Loucy (cell line): ENCODE data around the gene SENP2.

Experiments
- H2AFZ ChIP-seq: fragments of 200-600 bp; sonication (generic); 2 replicates; pipeline ENCODE4 v1.6.0; 2016; ENCODE audit warnings: antibody characterized with exemption, mild to moderate bottlenecking, low read length, moderate library complexity
- H3F3A ChIP-seq: fragments of 200-600 bp; 2 replicates; pipeline ENCODE4 v1.6.0; 2016; ENCODE audit warnings: antibody characterized with exemption, low read depth, mild to moderate bottlenecking
- H3K27me3 ChIP-seq: fragments of 200-600 bp; sonication (generic); 2 replicates; pipeline ENCODE4 v1.6.1; 2014; ENCODE audit warnings: low read length, mild to moderate bottlenecking; ENCODE audit not compliant: insufficient read depth, poor library complexity, severe bottlenecking
- H3K36me3 ChIP-seq: fragments of 200-600 bp; sonication (generic); 2 replicates; pipeline ENCODE4 v1.6.1; 2016; ENCODE audit warnings: low read length; ENCODE audit not compliant: insufficient read depth
- H3K4me1 ChIP-seq: fragments of 200-600 bp; sonication (generic); 2 replicates; pipeline ENCODE4 v1.5.1; 2014; ENCODE audit warnings: low read length, mild to moderate bottlenecking; ENCODE audit not compliant: insufficient read depth, poor library complexity, severe bottlenecking
- H3K4me2 ChIP-seq: fragments of 200-600 bp; sonication (generic); 2 replicates; pipeline ENCODE4 v1.6.0; 2014; ENCODE audit warnings: antibody characterized with exemption, low read length, low read depth, mild to moderate bottlenecking; ENCODE audit not compliant: poor library complexity, severe bottlenecking
- H3K4me3 ChIP-seq: fragments of 200-600 bp; sonication (generic); 2 replicates; pipeline ENCODE4 v1.5.1; 2014; ENCODE audit warnings: low read length, mild to moderate bottlenecking, mixed read lengths; ENCODE audit not compliant: poor library complexity, severe bottlenecking
- H3K79me2 ChIP-seq: fragments of 200-600 bp; sonication (generic); 2 replicates; pipeline ENCODE4 v1.6.1; 2014; ENCODE audit warnings: low read length; ENCODE audit not compliant: insufficient read depth
- H3K9ac ChIP-seq: fragments of 200-600 bp; sonication (generic); 2 replicates; pipeline ENCODE4 v1.6.0; 2014; ENCODE audit warnings: mild to moderate bottlenecking, low read depth, low read length, moderate library complexity; ENCODE audit not compliant: poor library complexity, severe bottlenecking
- H3K9me2 ChIP-seq: fragments of 200-600 bp; sonication (generic); replicated peaks from 2 replicates; pipeline ENCODE4 v1.6.1; 2016; ENCODE audit warnings: low read depth, low read length, mixed read lengths
- H3K9me3 ChIP-seq: fragments of 200-600 bp; sonication (generic); 2 replicates; pipeline ENCODE4 v1.6.1; 2014; ENCODE audit warnings: mild to moderate bottlenecking, antibody characterized with exemption, low read length, low read depth; ENCODE audit not compliant: insufficient read depth
- H4K20me1 ChIP-seq: fragments of 200-600 bp; sonication (generic); 2 replicates; pipeline ENCODE4 v1.6.0; 2014; ENCODE audit warnings: antibody characterized with exemption, low read length, mild to moderate bottlenecking; ENCODE audit not compliant: insufficient read depth, poor library complexity, severe bottlenecking
- EZH2phosphoT487 ChIP-seq: fragments of 200-600 bp; IDR thresholded peaks from 2 replicates; pipeline ENCODE4 v1.6.1; 2018; ENCODE audit warnings: antibody characterized with exemption, mild to moderate bottlenecking, moderate library complexity, borderline replicate concordance
- TF ChIP-seq, protein P1 (sequence below): fragments of 200-600 bp; sonication (generic); conservative IDR thresholded peaks from 2 replicates; pipeline ENCODE4 v1.5.1; 2014; ENCODE audit warnings: mild to moderate bottlenecking, antibody characterized with exemption, low read length

SENP2 gene

DNA sequence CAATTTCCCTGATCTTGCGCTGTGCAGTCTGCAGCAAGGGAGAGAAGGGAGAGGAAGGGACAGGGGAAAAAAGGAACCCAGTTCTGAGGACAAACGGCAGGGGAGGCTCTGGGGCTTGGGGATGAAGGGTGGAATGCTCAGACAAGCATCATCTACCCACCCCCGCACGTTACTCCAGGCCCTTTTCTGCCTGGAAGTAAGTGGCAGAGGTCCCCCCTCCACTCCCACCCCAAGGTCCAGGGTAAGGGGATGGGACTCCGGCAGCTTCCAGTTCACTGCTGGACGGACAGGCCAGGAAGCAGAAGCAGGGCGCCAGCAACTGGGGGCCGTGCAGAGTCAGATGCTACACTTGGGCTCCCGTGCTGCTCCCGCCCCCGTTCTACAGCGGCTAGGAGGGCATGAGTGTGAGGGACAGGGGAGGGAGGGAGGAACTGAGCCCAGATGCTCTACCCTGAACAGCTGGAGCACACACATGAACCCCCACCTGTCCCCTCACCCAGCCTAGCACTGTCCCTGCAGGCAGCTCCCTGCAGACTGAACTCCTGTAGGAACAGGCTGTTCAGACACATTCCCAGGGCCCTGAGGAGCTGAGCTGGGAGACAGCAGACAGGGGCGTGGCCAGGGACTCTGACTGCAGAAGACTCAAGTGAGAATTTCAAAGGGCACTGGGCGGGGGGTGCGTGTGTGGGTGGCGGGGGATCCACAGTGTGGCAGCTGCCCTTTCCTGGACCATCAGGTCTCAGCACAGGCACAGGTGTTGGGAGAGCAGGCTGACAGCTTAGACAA, 59.7 kb downstream of the SENP2 start:
- TF ChIP-seq, protein P1, sequence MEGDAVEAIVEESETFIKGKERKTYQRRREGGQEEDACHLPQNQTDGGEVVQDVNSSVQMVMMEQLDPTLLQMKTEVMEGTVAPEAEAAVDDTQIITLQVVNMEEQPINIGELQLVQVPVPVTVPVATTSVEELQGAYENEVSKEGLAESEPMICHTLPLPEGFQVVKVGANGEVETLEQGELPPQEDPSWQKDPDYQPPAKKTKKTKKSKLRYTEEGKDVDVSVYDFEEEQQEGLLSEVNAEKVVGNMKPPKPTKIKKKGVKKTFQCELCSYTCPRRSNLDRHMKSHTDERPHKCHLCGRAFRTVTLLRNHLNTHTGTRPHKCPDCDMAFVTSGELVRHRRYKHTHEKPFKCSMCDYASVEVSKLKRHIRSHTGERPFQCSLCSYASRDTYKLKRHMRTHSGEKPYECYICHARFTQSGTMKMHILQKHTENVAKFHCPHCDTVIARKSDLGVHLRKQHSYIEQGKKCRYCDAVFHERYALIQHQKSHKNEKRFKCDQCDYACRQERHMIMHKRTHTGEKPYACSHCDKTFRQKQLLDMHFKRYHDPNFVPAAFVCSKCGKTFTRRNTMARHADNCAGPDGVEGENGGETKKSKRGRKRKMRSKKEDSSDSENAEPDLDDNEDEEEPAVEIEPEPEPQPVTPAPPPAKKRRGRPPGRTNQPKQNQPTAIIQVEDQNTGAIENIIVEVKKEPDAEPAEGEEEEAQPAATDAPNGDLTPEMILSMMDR = no peak
- no peak for TF ChIP-seq EZH2phosphoT487
- H3K9me2 ChIP-seq = no peaks in the 10 kb centered on the region
- no peaks in the 10 kb centered on the region for H3K79me2 ChIP-seq
- no peak overlapping the region; the same call in 1 of the 2 replicates for H2AFZ ChIP-seq
- no peaks in the 10 kb centered on the region for H4K20me1 ChIP-seq
- H3K4me2 ChIP-seq = no peak overlapping the region
- no peaks in the 10 kb centered on the region for H3K4me1 ChIP-seq
- H3K36me3 ChIP-seq = no peaks in the 10 kb centered on the region
- H3F3A ChIP-seq = no peaks in the 10 kb centered on the region
- H3K27me3 ChIP-seq = no peaks in the 10 kb centered on the region
- H3K4me3 ChIP-seq = no peak overlapping the region
- H3K9me3 ChIP-seq = no peaks in the 10 kb centered on the region
- H3K9ac ChIP-seq = no peak overlapping the region

GRCh38 chr3:185646382-185647133, 60.5 kb downstream of the SENP2 start:
- Histone ChIP-seq H3K27me3 (no peaks in the 10 kb centered on the region), H3K4me2 (no peak overlapping the region), H3F3A (no peaks in the 10 kb centered on the region), H3K4me3 (no peak overlapping the region), H2AFZ (no peak overlapping the region), H4K20me1 (no peaks in the 10 kb centered on the region), H3K36me3 (no peaks in the 10 kb centered on the region), H3K9ac (no peak overlapping the region), H3K9me3 (no peaks in the 10 kb centered on the region), H3K4me1 (no peaks in the 10 kb centered on the region), H3K9me2 (no peaks in the 10 kb centered on the region), H3K79me2 (no peaks in the 10 kb centered on the region)
- no peak for TF ChIP-seq EZH2phosphoT487
- TF ChIP-seq, protein P1 = no peak

DNA sequence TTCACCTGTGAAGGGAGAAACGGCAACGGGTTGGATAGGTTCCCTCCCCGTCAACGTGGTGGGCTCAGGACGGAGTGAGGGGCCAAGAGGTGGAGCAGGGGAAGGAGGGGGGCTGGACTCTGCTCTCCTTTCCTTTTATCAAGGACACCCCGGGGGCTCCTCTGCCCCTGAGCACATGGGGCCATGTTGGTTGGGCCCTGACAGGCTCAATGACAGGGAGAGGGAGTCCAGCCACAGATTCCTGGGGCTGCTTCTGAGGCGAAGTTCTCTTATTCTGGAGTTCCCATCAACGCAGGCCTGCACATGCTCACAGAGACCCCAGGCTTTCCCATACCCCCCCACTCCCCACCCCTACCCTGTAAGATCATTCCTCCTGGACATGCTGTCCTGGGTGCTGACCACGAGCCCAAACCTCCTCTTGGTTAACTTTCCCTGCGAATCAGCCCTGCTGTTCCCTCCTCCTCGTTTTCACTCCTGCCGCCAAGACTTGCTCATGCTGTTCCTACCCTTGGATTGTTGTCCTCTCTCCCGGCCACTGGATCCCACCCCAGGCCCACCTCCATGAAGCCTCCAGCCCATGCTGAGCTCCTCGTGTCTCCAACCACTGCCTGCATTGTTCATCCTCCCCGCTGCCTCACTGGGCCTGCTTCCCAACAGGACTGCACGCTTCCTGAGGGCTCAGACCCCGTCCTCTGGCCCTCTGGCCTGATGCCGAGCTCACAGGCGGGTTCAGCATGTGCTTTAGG, 61.2 kb downstream of the SENP2 start:
- H3K36me3 ChIP-seq = no peaks in the 10 kb centered on the region
- H3K4me1 ChIP-seq = no peaks in the 10 kb centered on the region
- no peaks in the 10 kb centered on the region for H3K9me2 ChIP-seq
- H3F3A ChIP-seq = no peaks in the 10 kb centered on the region
- H3K4me3 ChIP-seq = no peak overlapping the region
- no peaks in the 10 kb centered on the region for H3K27me3 ChIP-seq
- no peaks in the 10 kb centered on the region for H3K79me2 ChIP-seq
- H3K9ac ChIP-seq = no peak overlapping the region
- H4K20me1 ChIP-seq = no peaks in the 10 kb centered on the region
- H3K9me3 ChIP-seq = no peaks in the 10 kb centered on the region
- no peak overlapping the region for H3K4me2 ChIP-seq
- H2AFZ ChIP-seq = no peak overlapping the region
- TF ChIP-seq EZH2phosphoT487 = no peak
- TF ChIP-seq, protein P1 = no peak
